ENCODE measurements around the gene DNM3.
"Not testable (repeated sequence)": the region's sequence is repeated elsewhere in the genome, so short reads cannot be mapped to it uniquely, and the experiment has no call there.

Gene DNM3

DNA sequence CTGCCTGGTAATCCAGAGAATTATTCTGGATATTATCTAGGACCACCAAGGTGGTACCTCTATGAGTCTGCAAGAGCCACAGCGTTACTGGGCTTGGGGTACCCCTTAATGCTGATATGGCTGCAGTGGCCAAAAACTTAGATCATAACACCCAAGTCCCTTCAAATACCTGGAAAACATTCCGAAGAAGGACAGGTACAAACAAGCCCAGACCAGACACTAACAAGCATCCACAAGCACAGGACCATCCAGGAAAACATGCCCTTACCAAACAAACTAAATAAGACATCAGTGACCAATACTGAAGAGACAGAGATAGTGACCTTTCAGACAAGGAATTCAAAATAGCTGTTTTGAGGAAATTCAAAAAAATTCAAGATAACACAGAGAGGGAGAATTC is 582.0 kb downstream of the DNM3 start:
- no peak for DNase-seq (ENCODE audit: low read depth)

GRCh38 chr1:172425339-172425738 is 584.0 kb downstream of the DNM3 start:
- no peak for DNase-seq (ENCODE audit: low read depth)

- no peak for DNase-seq (ENCODE audit: low read depth)
These were observed 585.9 kb downstream of the DNM3 start for GRCh38 chr1:172427191-172427590.

- peak; percentile 25 for DNase-seq (ENCODE audit: low read depth)
These were observed 588.2 kb downstream of the DNM3 start for GRCh38 chr1:172429331-172430127.

DNA sequence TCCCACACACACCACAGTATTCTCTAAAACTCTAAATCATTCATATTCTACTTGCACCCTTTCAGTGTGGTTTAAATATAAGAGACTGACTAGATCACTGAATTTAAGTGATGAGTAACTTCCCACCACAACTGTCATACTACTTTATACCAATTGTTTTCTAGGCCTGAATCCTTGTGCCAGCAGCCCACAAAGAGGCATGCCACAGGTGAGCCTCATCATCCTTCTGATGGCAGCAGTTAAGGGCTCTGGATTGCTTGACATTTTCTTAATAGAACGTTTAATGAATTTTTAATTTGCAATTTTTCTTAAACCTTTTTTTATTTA is 588.8 kb downstream of the DNM3 start:
- no peak for DNase-seq (ENCODE audit: low read depth)

DNA sequence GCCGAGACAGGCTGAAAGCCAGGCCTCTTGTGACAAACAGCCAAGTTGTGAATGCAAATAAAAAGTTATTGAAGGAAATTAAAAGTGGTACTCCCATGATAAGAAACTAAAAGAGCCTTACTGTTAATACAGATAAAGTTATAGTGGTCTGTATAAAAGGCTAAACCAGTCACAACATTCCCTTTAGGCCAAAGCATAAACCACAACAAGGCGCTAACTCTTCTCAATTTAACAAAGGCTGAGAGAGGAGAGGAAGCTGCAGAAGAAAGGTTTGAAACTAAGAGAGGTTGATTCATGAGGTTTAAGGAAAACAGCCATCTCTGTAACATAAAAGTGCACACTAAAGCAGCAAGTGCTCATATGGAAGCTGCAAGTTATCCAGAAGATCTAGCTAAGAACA is 589.9 kb downstream of the DNM3 start:
- no peak for DNase-seq (ENCODE audit: low read depth)

DNA sequence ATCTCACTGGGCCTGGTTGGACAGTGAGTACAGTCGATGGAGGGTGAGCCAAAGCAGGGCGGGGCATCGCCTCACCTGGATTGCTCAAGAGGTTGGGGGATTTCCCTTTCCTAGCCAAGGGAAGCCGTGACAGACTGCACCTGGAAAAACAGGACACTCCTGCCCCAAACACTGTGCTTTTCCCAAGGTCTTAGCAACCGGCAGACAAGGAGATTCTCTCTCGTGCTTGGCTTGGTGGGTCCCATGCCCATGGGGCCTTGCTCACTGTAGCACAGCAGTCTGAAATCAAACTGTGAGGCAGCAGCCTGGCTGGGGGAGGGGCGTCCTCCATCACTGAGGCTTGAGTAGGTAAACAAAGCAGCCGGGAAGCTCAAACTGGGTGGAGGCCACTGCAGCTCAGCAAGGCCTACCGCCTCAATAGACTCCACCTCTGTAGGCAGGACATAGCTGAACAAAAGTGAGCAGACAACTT is 590.5 kb downstream of the DNM3 start:
- no peak for DNase-seq (ENCODE audit: low read depth)

- not testable (repeated sequence) for DNase-seq (ENCODE audit: low read depth)
These were observed 595.9 kb downstream of the DNM3 start for GRCh38 chr1:172437183-172437582.

DNA sequence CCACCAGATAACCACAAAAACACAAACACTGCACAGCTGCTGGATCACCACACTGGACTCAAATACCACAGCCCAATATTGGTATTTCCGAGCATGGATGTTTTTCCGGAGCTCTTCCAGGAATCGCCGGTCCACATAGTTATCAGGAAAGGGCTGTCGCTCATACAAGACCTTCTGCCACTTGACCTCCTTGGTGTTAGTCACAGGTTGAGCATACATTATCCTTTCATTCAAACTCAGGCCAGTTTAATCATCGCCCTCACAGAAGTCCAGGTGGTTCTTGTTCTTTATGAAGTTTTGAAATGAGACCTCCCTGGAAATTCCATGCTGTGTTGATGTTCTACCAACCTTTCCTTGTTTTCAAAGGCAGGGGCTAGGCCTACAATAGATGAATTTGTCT is 601.1 kb downstream of the DNM3 start:
- no peak for DNase-seq (ENCODE audit: low read depth)

DNA sequence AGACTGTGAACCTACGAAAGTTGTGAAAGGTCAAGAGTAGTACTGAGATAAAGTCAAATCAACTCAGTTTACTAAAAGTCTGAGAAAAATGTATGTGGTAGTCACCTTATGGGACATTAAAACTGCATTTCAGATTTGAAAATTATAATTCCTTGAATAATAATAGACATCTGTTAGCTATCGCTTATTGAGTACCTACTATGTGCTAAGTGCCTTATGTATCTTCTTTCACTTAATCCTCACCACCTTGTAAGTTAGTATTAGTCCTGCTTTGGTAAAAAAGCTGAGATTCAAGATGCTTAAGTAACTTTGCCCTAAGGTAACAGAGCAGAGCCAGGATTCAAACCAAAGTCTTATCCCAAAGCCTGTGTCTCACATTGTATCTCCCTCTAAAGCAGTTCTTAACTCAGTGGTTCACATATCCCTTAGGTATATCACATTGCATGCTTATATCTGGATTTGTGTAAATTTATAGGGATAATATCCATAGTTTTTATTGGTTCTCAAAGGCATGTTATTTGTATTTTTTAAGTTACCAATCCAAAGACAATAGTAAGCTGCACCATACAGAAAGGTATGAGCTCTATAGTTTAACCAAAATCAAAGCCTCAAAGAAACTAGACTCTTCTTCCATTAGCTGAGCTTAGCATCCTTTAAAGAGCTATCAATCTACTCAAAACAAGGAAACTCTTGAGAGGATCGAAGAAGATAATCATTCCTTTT is 601.7 kb downstream of the DNM3 start:
- no peak for DNase-seq (ENCODE audit: low read depth)

- peak; percentile 90 for DNase-seq (ENCODE audit: low read depth)
These were observed 602.6 kb downstream of the DNM3 start, which contains the start of gene PIGC for GRCh38 chr1:172443666-172444453. Gene PIGC, minus strand, starts transcription at chr1:172444069. Its CDS starts 1,447 bp downstream, at chr1:172442622.

GRCh38 chr1:172446547-172446946 is 605.2 kb downstream of the DNM3 start:
- no peak for DNase-seq (ENCODE audit: low read depth)

DNA sequence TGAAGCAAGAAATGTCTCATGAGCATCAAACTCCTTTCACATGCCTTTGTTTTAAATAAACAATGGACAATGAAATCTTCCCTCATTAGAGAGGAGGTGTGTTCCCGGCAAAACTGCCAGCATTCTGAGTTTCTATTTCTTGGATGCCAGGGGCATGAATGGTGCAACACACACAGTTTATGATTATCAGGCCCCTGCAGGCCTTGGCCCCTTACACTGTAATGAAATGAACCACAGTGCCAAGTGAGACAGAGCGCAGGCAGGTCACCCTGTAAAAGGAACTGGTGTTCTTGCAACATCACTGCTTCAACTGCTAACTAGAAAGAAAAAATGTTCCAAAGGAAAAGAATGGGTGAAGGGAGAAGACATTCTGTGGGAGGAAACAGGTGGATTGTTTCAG is 606.3 kb downstream of the DNM3 start:
- no peak for DNase-seq (ENCODE audit: low read depth)

DNA sequence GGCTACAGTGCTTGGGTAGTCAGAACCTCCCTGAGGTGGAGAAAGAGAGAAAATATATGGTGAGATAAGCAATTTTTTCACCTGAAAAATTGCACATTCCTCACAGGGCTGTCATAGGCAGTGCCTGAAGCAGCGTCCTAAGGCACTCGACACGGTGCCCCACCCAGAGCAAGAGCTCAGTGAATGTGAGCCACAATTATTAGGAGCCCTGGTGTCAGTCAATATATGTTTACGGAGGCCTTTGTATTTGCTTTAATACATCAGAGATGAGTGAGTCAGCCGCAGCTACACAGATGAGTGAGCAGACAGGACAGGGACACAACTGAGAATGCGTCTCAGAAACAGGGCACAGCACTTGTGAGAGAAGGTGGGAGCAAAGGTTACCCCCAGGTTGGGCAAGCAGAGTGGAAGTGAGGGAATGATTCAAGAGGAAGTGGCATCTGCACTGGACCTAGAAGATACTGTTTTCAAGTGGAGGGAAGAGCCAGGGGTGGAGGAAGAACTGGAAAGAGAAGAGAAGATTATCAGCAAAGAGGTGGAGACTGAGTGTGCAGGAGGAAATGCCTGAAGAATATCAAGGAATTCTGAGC is 607.8 kb downstream of the DNM3 start:
- no peak for DNase-seq (ENCODE audit: low read depth)

GRCh38 chr1:172449585-172450523 is 608.6 kb downstream of the DNM3 start:
- peak; percentile 46 for DNase-seq (ENCODE audit: low read depth)

DNA sequence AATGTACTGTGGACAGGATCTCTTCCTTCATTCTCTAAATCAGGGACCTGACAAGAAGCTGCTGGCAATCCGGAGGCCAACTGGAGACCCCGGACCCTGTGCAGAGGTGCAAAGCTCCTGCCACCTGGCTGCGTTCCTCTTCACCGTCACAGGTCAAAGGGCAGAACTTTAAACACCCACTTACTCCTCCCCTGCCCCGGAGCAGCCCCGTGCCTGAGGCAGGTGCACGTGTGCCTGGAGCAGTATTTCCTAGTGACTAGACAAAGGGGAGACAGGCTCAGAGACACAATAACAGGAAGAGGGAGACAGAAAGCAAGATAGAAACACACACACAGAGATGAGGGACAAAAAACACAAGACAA is 609.2 kb downstream of the DNM3 start:
- no peak for DNase-seq (ENCODE audit: low read depth)

DNA sequence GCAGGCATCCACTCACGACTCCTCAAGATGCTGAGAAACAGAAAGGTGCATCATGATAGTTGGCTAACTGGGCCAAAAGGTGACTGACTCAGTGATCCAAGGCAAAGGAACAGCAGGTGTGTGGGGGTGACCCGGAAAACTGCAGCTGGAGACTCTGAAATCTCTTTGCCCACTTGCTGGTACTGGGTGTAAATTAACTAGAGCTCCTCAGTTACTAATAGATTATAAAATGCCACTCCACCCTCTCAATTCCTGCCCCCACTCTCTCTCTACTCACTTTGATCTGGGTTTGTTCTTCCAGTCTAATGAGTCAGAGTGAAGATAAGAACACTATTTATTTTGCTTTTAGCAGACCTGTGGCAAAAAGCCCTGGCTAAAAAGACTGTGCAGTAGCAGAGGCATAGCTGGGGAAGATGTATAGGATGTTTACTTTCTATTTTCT is 609.7 kb downstream of the DNM3 start:
- DNase-seq (ENCODE audit: low read depth), result no peak

- no peak for DNase-seq (ENCODE audit: low read depth)
These were observed 611.3 kb downstream of the DNM3 start for GRCh38 chr1:172452536-172453152.

- DNase-seq (ENCODE audit: low read depth), result no peak
These were observed 611.9 kb downstream of the DNM3 start for GRCh38 chr1:172453153-172453545.

- no peak for DNase-seq (ENCODE audit: low read depth)
These were observed 612.3 kb downstream of the DNM3 start for GRCh38 chr1:172453607-172454006.

GRCh38 chr1:172455451-172455850 is 614.2 kb downstream of the DNM3 start:
- no peak for DNase-seq (ENCODE audit: low read depth)

All from CMK (cell line).